ENCODE results near the gene NKIRAS2. TPM values are rescaled to one million over a fixed set of nuclear protein-coding genes. Genes with fewer than 3 reads are reported as not detected.

NKIRAS2 gene
- total RNA-seq, 2 experiments from 2014 or later, result 15.6 to 16.1 TPM

DNA sequence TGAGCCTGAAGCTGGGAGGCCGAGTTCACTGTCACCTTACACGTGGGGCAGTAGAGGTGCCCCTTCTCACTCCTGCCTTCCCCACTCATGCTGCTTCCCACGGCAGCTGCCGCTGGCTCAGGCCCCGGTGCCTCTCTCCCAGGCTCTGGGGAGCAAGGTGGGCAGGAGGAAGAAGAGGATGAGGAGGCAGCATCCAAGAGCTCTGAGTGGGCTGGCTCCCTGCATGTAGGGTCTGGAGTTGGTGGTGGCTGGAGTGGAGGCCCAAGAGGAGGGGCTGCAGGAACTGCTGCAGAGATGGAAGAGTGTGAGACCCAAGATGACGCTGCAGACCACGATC, 8.9 kb downstream of the NKIRAS2 start:
- no peaks in the 10 kb centered on the region for H3K9me3 Mint-ChIP-seq
- H3K4me3 Mint-ChIP-seq, result no peak overlapping the region
- H3K36me3 Mint-ChIP-seq, result peaks cover 4% of the 10 kb centered on the region
- H3K4me1 Mint-ChIP-seq (ENCODE audit: low read depth), result peaks cover 6% of the 10 kb centered on the region
- no peak overlapping the region for H3K27ac Mint-ChIP-seq
- no peak for DNase-seq
- intact Hi-C loops (cut with micrococcal nuclease), result loop anchor here (5.0 kb wide), 1 partner anchor 39 kb away; no protein-coding TSS in a partner anchor
- ChIA-PET CTCF (no interaction called here), POLR2A (no interaction called here)
- H3K27me3 Mint-ChIP-seq, result no peaks in the 10 kb centered on the region

GRCh38 chr17:42031584-42031983, 11.7 kb downstream of the NKIRAS2 start:
- DNase-seq, result no peak
- intact Hi-C loops (cut with micrococcal nuclease), result no loop called here
- no peaks in the 10 kb centered on the region for H3K9me3 Mint-ChIP-seq
- H3K36me3 Mint-ChIP-seq, result no peaks in the 10 kb centered on the region
- peaks cover 5% of the 10 kb centered on the region for H3K4me1 Mint-ChIP-seq (ENCODE audit: low read depth)
- ChIA-PET POLR2A (no interaction called here), CTCF (interaction anchor here (0.7 to 1.5 kb wide), 3 partner anchors 12 to 374 kb away, joined by 3 to 6 read pairs (median 3); partner anchors contain the start of gene NKIRAS2)
- H3K27me3 Mint-ChIP-seq, result no peaks in the 10 kb centered on the region
- H3K27ac Mint-ChIP-seq, result no peak overlapping the region
- no peak overlapping the region for H3K4me3 Mint-ChIP-seq

- POLR2A ChIA-PET, result interaction anchor here (1.1 kb wide), 1 partner anchor 11 kb away, joined by 3 read pairs; no protein-coding TSS in a partner anchor
- peaks cover 10% of the 10 kb centered on the region for H3K27me3 Mint-ChIP-seq
- no peaks in the 10 kb centered on the region for H3K36me3 Mint-ChIP-seq
- peaks cover 5% of the 10 kb centered on the region for H3K4me1 Mint-ChIP-seq (ENCODE audit: low read depth)
- H3K9me3 Mint-ChIP-seq, result no peaks in the 10 kb centered on the region
- CTCF ChIA-PET, result interaction anchor here (0.7 to 1.7 kb wide), 4 partner anchors 9 to 67 kb away, joined by 3 to 6 read pairs (median 4); partner anchors contain the start of gene NKIRAS2
- H3K27ac Mint-ChIP-seq, result no peak overlapping the region
- intact Hi-C loops (cut with micrococcal nuclease), result no loop called here
- H3K4me3 Mint-ChIP-seq, result no peak overlapping the region
- peak; percentile 18 for DNase-seq
Observed at GRCh38 chr17:42034059-42034458, 14.2 kb downstream of the NKIRAS2 start.

- CTCF ChIA-PET, result interaction anchor here (0.9 to 1.1 kb wide), 2 partner anchors 33 to 348 kb away, joined by 3 read pairs; no protein-coding TSS in a partner anchor
- H3K27me3 Mint-ChIP-seq, result peaks cover 14% of the 10 kb centered on the region
- no peak for DNase-seq
- no peaks in the 10 kb centered on the region for H3K9me3 Mint-ChIP-seq
- no peak overlapping the region for H3K27ac Mint-ChIP-seq
- H3K4me3 Mint-ChIP-seq, result no peak overlapping the region
- intact Hi-C loops (cut with micrococcal nuclease), result no loop called here
- no peaks in the 10 kb centered on the region for H3K36me3 Mint-ChIP-seq
- peaks cover 5% of the 10 kb centered on the region for H3K4me1 Mint-ChIP-seq (ENCODE audit: low read depth)
- POLR2A ChIA-PET, result no interaction called here
Observed at GRCh38 chr17:42038221-42038973, 18.5 kb downstream of the NKIRAS2 start.

GRCh38 chr17:42039794-42040763, 20.2 kb downstream of the NKIRAS2 start:
- Mint-ChIP-seq H3K36me3 (no peaks in the 10 kb centered on the region), H3K9me3 (no peaks in the 10 kb centered on the region), H3K4me1 (ENCODE audit: low read depth) (no peaks in the 10 kb centered on the region), H3K4me3 (no peak overlapping the region), H3K27ac (no peak overlapping the region), H3K27me3 (peaks cover 14% of the 10 kb centered on the region)
- intact Hi-C loops (cut with micrococcal nuclease), result no loop called here
- ChIA-PET CTCF (interaction anchor here (0.7 to 1.4 kb wide), 7 partner anchors 15 to 487 kb away, joined by 3 to 6 read pairs (median 3); partner anchors contain the start of gene NKIRAS2), POLR2A (no interaction called here)
- no peak for DNase-seq

GRCh38 chr17:42040818-42041217, 20.9 kb downstream of the NKIRAS2 start:
- Mint-ChIP-seq H3K4me3 (no peak overlapping the region), H3K9me3 (no peaks in the 10 kb centered on the region), H3K4me1 (ENCODE audit: low read depth) (no peaks in the 10 kb centered on the region), H3K27ac (no peak overlapping the region), H3K27me3 (peaks cover 14% of the 10 kb centered on the region), H3K36me3 (no peaks in the 10 kb centered on the region)
- ChIA-PET CTCF (interaction anchor here (1.0 to 1.4 kb wide), 4 partner anchors 15 to 78 kb away, joined by 3 to 6 read pairs (median 4); no protein-coding TSS in a partner anchor), POLR2A (no interaction called here)
- intact Hi-C loops (cut with micrococcal nuclease), result no loop called here
- DNase-seq, result no peak

- Mint-ChIP-seq H3K27me3 (peaks cover 14% of the 10 kb centered on the region), H3K9me3 (no peaks in the 10 kb centered on the region), H3K4me3 (no peak overlapping the region), H3K36me3 (no peaks in the 10 kb centered on the region), H3K4me1 (ENCODE audit: low read depth) (no peaks in the 10 kb centered on the region), H3K27ac (no peak overlapping the region)
- CTCF ChIA-PET, result interaction anchor here (1.0 to 1.4 kb wide), 3 partner anchors 30 to 79 kb away, joined by 3 to 6 read pairs (median 3); no protein-coding TSS in a partner anchor
- no peak for DNase-seq
- intact Hi-C loops (cut with micrococcal nuclease), result no loop called here
- POLR2A ChIA-PET, result interaction anchor here (0.6 kb wide), 1 partner anchor 77 kb away, joined by 3 read pairs; no protein-coding TSS in a partner anchor
Observed at GRCh38 chr17:42041619-42042018, 21.7 kb downstream of the NKIRAS2 start.

- intact Hi-C loops (cut with micrococcal nuclease), result no loop called here
- Mint-ChIP-seq H3K4me1 (ENCODE audit: low read depth) (no peaks in the 10 kb centered on the region), H3K4me3 (no peak overlapping the region), H3K36me3 (no peaks in the 10 kb centered on the region), H3K27me3 (peaks cover 8% of the 10 kb centered on the region), H3K27ac (no peak overlapping the region), H3K9me3 (no peaks in the 10 kb centered on the region)
- DNase-seq, result no peak
- ChIA-PET CTCF (interaction anchor here (1.1 kb wide), 1 partner anchor 25 kb away, joined by 3 read pairs; no protein-coding TSS in a partner anchor), POLR2A (no interaction called here)
Observed at GRCh38 chr17:42042598-42043319, 22.9 kb downstream of the NKIRAS2 start.

DNA sequence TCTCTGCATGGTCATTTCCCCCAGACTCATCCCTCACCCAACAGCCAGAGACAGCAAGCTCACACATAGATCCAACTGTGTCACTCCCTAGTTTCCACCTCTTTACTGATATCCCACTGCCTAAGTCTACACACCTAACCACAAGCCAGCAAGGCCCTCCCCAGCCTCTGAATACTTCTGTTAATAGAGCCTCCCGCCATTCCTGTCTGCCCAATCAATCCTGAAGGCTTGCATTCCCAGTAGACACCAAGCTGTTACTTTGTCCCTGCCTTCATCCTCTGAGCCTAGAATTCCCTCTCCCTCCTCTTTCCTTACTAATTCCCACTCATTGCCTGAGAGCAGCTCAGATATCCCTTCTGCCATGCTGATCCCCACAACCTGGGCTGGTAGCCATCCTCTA, 25.8 kb downstream of the NKIRAS2 start:
- H3K4me3 Mint-ChIP-seq, result no peak overlapping the region
- DNase-seq, result no peak
- ChIA-PET CTCF (interaction anchor here (0.7 to 1.9 kb wide), 4 partner anchors 20 to 80 kb away, joined by 3 to 4 read pairs (median 4); partner anchors contain the start of gene NKIRAS2), POLR2A (interaction anchor here (0.9 to 1.2 kb wide), 2 partner anchors 19 to 25 kb away, joined by 3 read pairs; no protein-coding TSS in a partner anchor)
- peaks cover 1% of the 10 kb centered on the region for H3K27me3 Mint-ChIP-seq
- H3K9me3 Mint-ChIP-seq, result no peaks in the 10 kb centered on the region
- intact Hi-C loops (cut with micrococcal nuclease), result no loop called here
- H3K36me3 Mint-ChIP-seq, result no peaks in the 10 kb centered on the region
- H3K4me1 Mint-ChIP-seq (ENCODE audit: low read depth), result peaks cover 4% of the 10 kb centered on the region
- no peak overlapping the region for H3K27ac Mint-ChIP-seq

DNA sequence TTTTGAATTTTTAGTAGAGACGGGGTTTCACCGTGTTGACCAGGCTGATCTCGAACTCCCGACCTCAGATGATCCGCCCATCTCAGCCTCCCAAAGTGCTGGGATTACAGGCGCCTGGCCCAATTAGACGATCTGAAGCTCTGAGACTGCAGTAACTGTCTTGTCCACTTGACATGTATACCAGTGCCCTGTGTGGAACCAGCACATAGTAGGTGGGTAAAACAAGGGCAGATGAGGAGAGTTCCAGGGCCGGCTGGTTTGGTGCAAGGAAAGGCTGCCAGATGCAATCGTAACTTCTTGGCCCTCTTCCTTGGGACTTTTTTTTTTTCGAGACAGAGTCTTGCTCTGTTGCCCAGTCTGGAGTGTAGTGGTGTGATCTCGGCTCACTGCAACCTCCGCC, 27.5 kb downstream of the NKIRAS2 start:
- Mint-ChIP-seq H3K27me3 (peaks cover 17% of the 10 kb centered on the region), H3K9me3 (no peaks in the 10 kb centered on the region), H3K36me3 (no peaks in the 10 kb centered on the region), H3K4me1 (ENCODE audit: low read depth) (peaks cover 6% of the 10 kb centered on the region), H3K4me3 (no peak overlapping the region), H3K27ac (no peak overlapping the region)
- ChIA-PET POLR2A (no interaction called here), CTCF (no interaction called here)
- no peak for DNase-seq
- intact Hi-C loops (cut with micrococcal nuclease), result no loop called here

- DNase-seq, result no peak
- ChIA-PET CTCF (interaction anchor here (0.9 to 1.4 kb wide), 2 partner anchors 24 to 52 kb away, joined by 3 to 4 read pairs; no protein-coding TSS in a partner anchor), POLR2A (no interaction called here)
- H3K4me1 Mint-ChIP-seq (ENCODE audit: low read depth), result peaks cover 6% of the 10 kb centered on the region
- intact Hi-C loops (cut with micrococcal nuclease), result no loop called here
- H3K27ac Mint-ChIP-seq, result no peak overlapping the region
- no peaks in the 10 kb centered on the region for H3K36me3 Mint-ChIP-seq
- H3K4me3 Mint-ChIP-seq, result peak overlapping the region; percentile 58
- no peaks in the 10 kb centered on the region for H3K9me3 Mint-ChIP-seq
- peaks cover 34% of the 10 kb centered on the region for H3K27me3 Mint-ChIP-seq
Observed at GRCh38 chr17:42049834-42050392, 30.0 kb downstream of the NKIRAS2 start.

Measured in activated CD4-positive, alpha-beta memory T cell treated with anti-CD3 and anti-CD28 coated beads for 36 hours (primary cell).